Esophagus squamous epithelium (tissue), 4 donors: Measurements from ENCODE around the gene OVAAL.

Source experiments
- CTCF ChIP-seq, 6 experiments: fragments of 450-650 bp in 4 of 6; fragments of 200-600 bp in 2 of 6; sonication (generic) in 2 of 6; IDR thresholded peaks; one replicate each; pipeline ENCODE4 v1.5.1; 2016 to 2019; ENCODE audit warnings: antibody characterized with exemption in 6 of 6, mild to moderate bottlenecking in 4 of 6, moderate library complexity in 4 of 6
- POLR2A ChIP-seq, 4 donors: fragments of 450-650 bp; IDR thresholded peaks; one replicate each; pipeline ENCODE4 v1.6.1; 2017; ENCODE audit warnings: antibody characterized with exemption in 4 of 4, mild to moderate bottlenecking in 4 of 4, moderate library complexity in 3 of 4

- TF ChIP-seq CTCF (IDR thresholded peaks at IDR 0.05), result peak in 5 of 6 experiments; percentile 68 to 84 (median 73)
- no peak for TF ChIP-seq POLR2A (IDR thresholded peaks at IDR 0.05)
Measured at GRCh38 chr1:180533266-180533987, 25.3 kb upstream of the OVAAL start.
